B cell (primary cell): ENCODE measurements around the gene KDM5C. TPM values are rescaled to one million over a fixed set of nuclear protein-coding genes. Genes with fewer than 3 reads are reported as not detected.
A peak's percentile ranks its signal among the peaks of the same experiment; 100 is the strongest.

ENCODE experiments used
- ATAC-seq: fragments of 200-7000 bp; cut with Tn5 transposase; one replicate; pipeline ENCODE4 v1.10.0; 2021; ENCODE audit warnings: low read depth, mild to moderate bottlenecking, moderate number of reproducible peaks, moderate library complexity
- CTCF ChIA-PET: fragments of 350-600 bp; sonication (Branson Sonifier 250); formaldehyde crosslinking; loops from one replicate; lab custom pipeline; 2021; ENCODE audit warnings: antibody characterized with exemption, inconsistent platforms; lab: Charles Lee
- POLR2A ChIA-PET: fragments of 350-600 bp; sonication (Branson Sonifier 250); formaldehyde crosslinking; loops from one replicate; lab custom pipeline; 2021; ENCODE audit warnings: antibody characterized with exemption; lab: Charles Lee
- DNase-seq: peaks from one replicate; pipeline ENCODE4 v3.0.0; 2013
- H2AFZ ChIP-seq: 2 replicates; pipeline ENCODE4 v1.6.1; 2012; ENCODE audit warnings: mild to moderate bottlenecking, low read depth, low read length; ENCODE audit not compliant: insufficient read depth, poor library complexity, severe bottlenecking
- H3K27ac ChIP-seq, 2 donors: 1 replicate in 1 of 2; 2 replicates in 1 of 2; pipeline ENCODE4 v1.5.1; 2012 to 2013; ENCODE audit warnings: low read length in 2 of 2, mild to moderate bottlenecking in 2 of 2, moderate library complexity in 1 of 2
- H3K27me3 ChIP-seq, 4 experiments: fragments of 200-600 bp in 1 of 4; sonication (generic) in 1 of 4; replicated peaks in 1 of 4; 1 replicate in 2 of 4; 2 replicates in 2 of 4; pipeline versions ENCODE4 v1.6.1 to v1.7.0; 2013 to 2016; ENCODE audit warnings: low read length in 3 of 4, mild to moderate bottlenecking in 2 of 4, mixed read lengths in 1 of 4, moderate library complexity in 1 of 4; ENCODE audit not compliant: insufficient read depth in 4 of 4, control insufficient read depth in 3 of 4; ENCODE audit errors: control extremely low read depth in 1 of 4
- H3K36me3 ChIP-seq, 2 experiments: replicated peaks in 1 of 2; 1 replicate in 1 of 2; 2 replicates in 1 of 2; pipeline versions ENCODE4 v1.6.1 to v1.7.1; 2013; ENCODE audit warnings: low read length in 1 of 2; ENCODE audit not compliant: insufficient read depth in 2 of 2, control insufficient read depth in 1 of 2; ENCODE audit errors: control extremely low read depth in 1 of 2, extremely low read depth in 1 of 2
- H3K4me1 ChIP-seq, 2 donors: fragments of 200-600 bp in 1 of 2; sonication (generic) in 1 of 2; 1 replicate in 1 of 2; 2 replicates in 1 of 2; pipeline versions ENCODE4 v1.5.1 to v1.6.1; 2013 to 2017; ENCODE audit warnings: low read length in 2 of 2; ENCODE audit not compliant: control insufficient read depth in 2 of 2, insufficient read depth in 2 of 2
- H3K4me2 ChIP-seq: replicated peaks from 2 replicates; pipeline ENCODE3; 2012; ENCODE audit warnings: mild to moderate bottlenecking, low read depth, low read length; ENCODE audit not compliant: poor library complexity, severe bottlenecking
- H3K4me3 ChIP-seq, 5 experiments: fragments of 200-600 bp in 1 of 5; sonication (generic) in 1 of 5; 1 replicate in 3 of 5; 2 replicates in 2 of 5; pipeline versions ENCODE4 v1.5.1 to v1.7.0; 2011 to 2016; ENCODE audit warnings: low read length in 4 of 5, mild to moderate bottlenecking in 4 of 5, low read depth in 2 of 5, control low read depth in 1 of 5, moderate library complexity in 1 of 5; ENCODE audit not compliant: insufficient read depth in 1 of 5; ENCODE audit errors: control extremely low read depth in 1 of 5, extremely low read depth in 1 of 5
- H3K79me2 ChIP-seq: fragments of 200-600 bp; sonication (generic); one replicate; pipeline ENCODE4 v1.6.0; 2016; ENCODE audit warnings: low read length; ENCODE audit not compliant: control insufficient read depth, insufficient read depth
- H3K9ac ChIP-seq: fragments of 200-600 bp; sonication (generic); 2 replicates; pipeline ENCODE4 v1.6.1; 2017; ENCODE audit warnings: mild to moderate bottlenecking, low read length, moderate library complexity
- H3K9me3 ChIP-seq, 3 donors: one replicate each; pipeline versions ENCODE4 v1.6.1 to v1.7.1; 2013; ENCODE audit warnings: low read length in 2 of 3; ENCODE audit not compliant: control insufficient read depth in 2 of 3, insufficient read depth in 1 of 3; ENCODE audit errors: control extremely low read depth in 1 of 3
- H4K20me1 ChIP-seq: 2 replicates; pipeline ENCODE4 v1.6.0; 2012; ENCODE audit warnings: mild to moderate bottlenecking, low read length; ENCODE audit not compliant: insufficient read depth, control insufficient read depth, poor library complexity, severe bottlenecking
- H3K27ac Mint-ChIP-seq: one replicate; pipeline ENCODE4 v1.8.0; 2021; ENCODE audit warnings: mixed read lengths
- H3K27me3 Mint-ChIP-seq: one replicate; pipeline ENCODE4 v1.8.0; 2021; ENCODE audit warnings: mixed read lengths
- H3K4me1 Mint-ChIP-seq: one replicate; pipeline ENCODE4 v1.8.0; 2021; ENCODE audit warnings: mixed read lengths
- H3K4me3 Mint-ChIP-seq: one replicate; pipeline ENCODE4 v1.8.0; 2021; ENCODE audit warnings: mixed read lengths
- H3K9me3 Mint-ChIP-seq: one replicate; pipeline ENCODE4 v1.8.0; 2022; ENCODE audit warnings: mixed read lengths; ENCODE audit not compliant: insufficient read depth
- CTCF ChIP-seq: fragments of 200-600 bp; IDR thresholded peaks from one replicate; pipeline ENCODE4 v1.8.0; 2022; ENCODE audit warnings: antibody characterized with exemption, mild to moderate bottlenecking
- EZH2 ChIP-seq: IDR thresholded peaks from 2 replicates; pipeline ENCODE4 v1.6.1; 2012; ENCODE audit warnings: borderline replicate concordance, low read depth, mild to moderate bottlenecking, moderate library complexity, low read length; ENCODE audit not compliant: insufficient read depth, poor library complexity, severe bottlenecking
- WGBS: methylation state at CpG from one replicate; pipeline ENCODE4 v1.1.5; 2013; ENCODE audit warnings: missing lambda C conversion rate; ENCODE audit not compliant: insufficient coverage; 5-methylcytosine and 5-hydroxymethylcytosine counted together
- intact Hi-C: fragments of 100-400 bp; cut with micrococcal nuclease; formaldehyde crosslinking; loops from one replicate; pipeline ENCODE4 v1.10.0; 2022
- polyA plus RNA-seq: library from polyadenylated mRNA; depleted of rRNA; stranded (reverse); fragments of >200 nt; gene quantifications from 2 replicates; pipeline ENCODE4 v1.2.3, GENCODE V29; 2012
- total RNA-seq, 2 donors: library from RNA; stranded (reverse); fragments of 120-200 nt in 1 of 2; gene quantifications; 1 replicate in 1 of 2; 2 replicates in 1 of 2; pipeline versions ENCODE4 v1.2.3 to v1.2.4, GENCODE V29; 2013 to 2022

Gene KDM5C
- total and polyA plus RNA-seq, 2 donors (not counting 1 experiment from before 2014, with no cell fraction given): 116 to 138 TPM

GRCh38 chrX:53227224-53227765 is 2.3 kb upstream of the KDM5C start:
- POLR2A ChIA-PET: no interaction called here
- ATAC-seq (no peak), DNase-seq (no peak)
- intact Hi-C loops: loop anchor here (5.0 to 10.0 kb wide), 3 partner anchors 152 to 230 kb away; partner anchors contain the start of gene HSD17B10
- TF ChIP-seq CTCF: no peak
- TF ChIP-seq EZH2: no peak
- H3K4me2 ChIP-seq: no peak overlapping the region
- H3K36me3 ChIP-seq: peaks cover 0 to 3% of the 10 kb centered on the region in 2 experiments
- H4K20me1 ChIP-seq: peaks cover 18% of the 10 kb centered on the region
- no peak overlapping the region for H3K4me3 ChIP-seq
- no peak overlapping the region for H3K27ac ChIP-seq
- no peaks in the 10 kb centered on the region for H3K27me3 Mint-ChIP-seq
- no peaks in the 10 kb centered on the region for H3K9me3 ChIP-seq
- H3K27ac Mint-ChIP-seq: peak overlapping the region; percentile 6
- H3K9ac ChIP-seq: no peak overlapping the region
- peak overlapping the region; percentile 7 for H2AFZ ChIP-seq
- WGBS: 100% methylated on average over 1 of the region's 7 CpGs
- H3K4me3 Mint-ChIP-seq: no peak overlapping the region
- H3K9me3 Mint-ChIP-seq: no peaks in the 10 kb centered on the region
- H3K79me2 ChIP-seq: peaks cover 37% of the 10 kb centered on the region
- peaks cover 24 to 26% of the 10 kb centered on the region in 2 donors for H3K4me1 ChIP-seq
- H3K4me1 Mint-ChIP-seq: peaks cover 21% of the 10 kb centered on the region
- CTCF ChIA-PET: no interaction called here
- no peaks in the 10 kb centered on the region for H3K27me3 ChIP-seq
